Sigmoid colon (tissue), 4 donors: Measurements from ENCODE around the gene AVPI1.

Experiments used
- CTCF ChIP-seq, 4 experiments: fragments of 450-650 bp in 3 of 4; fragments of 200-600 bp in 1 of 4; IDR thresholded peaks; one replicate each; pipeline ENCODE4 v1.5.1; 2016 to 2019; ENCODE audit warnings: antibody characterized with exemption in 4 of 4, mild to moderate bottlenecking in 3 of 4, moderate library complexity in 2 of 4
- POLR2A ChIP-seq, 2 donors: fragments of 450-650 bp; IDR thresholded peaks; one replicate each; pipeline ENCODE4 v1.6.1; 2016; ENCODE audit warnings: antibody characterized with exemption in 2 of 2, mild to moderate bottlenecking in 2 of 2, moderate library complexity in 2 of 2
- POLR2AphosphoS5 ChIP-seq, 4 donors: sonication (generic); formaldehyde crosslinking; IDR thresholded peaks; one replicate each; pipeline ENCODE4 v1.6.1; 2017; ENCODE audit warnings: antibody characterized with exemption in 4 of 4

DNA sequence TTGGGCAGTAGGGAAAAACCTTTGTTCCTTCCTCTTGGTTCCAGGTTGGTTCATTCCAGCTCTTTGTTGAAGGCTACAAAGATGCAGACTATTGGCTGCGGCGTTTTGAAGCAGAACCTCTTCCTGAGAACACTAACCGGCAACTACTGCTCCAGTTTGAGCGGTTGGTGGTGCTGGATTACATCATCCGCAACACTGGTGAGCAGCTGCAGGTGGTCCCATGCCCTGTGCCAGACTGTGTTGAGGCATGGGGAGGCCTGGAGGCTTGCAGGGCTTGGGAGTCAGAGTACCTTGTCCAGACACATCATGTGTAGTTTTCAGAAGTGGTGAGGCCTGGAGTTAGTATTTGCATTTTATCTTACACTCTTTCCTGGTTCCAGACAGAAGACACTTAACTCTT, 30.3 kb downstream of the AVPI1 start:
- TF ChIP-seq POLR2AphosphoS5 (IDR thresholded peaks at IDR 0.05) (no peak), CTCF (IDR thresholded peaks at IDR 0.05) (no peak), POLR2A (IDR thresholded peaks at IDR 0.05) (no peak)
